HG03460 (cell line): Measurements from ENCODE around the gene KLHL12.

Experiments used
- ATAC-seq: cut with Tn5 transposase; IDR thresholded peaks from one replicate; pipeline ENCODE4 v1.9.1; 2021; ENCODE audit not compliant: unreplicated experiment

The KLHL12 gene

DNA sequence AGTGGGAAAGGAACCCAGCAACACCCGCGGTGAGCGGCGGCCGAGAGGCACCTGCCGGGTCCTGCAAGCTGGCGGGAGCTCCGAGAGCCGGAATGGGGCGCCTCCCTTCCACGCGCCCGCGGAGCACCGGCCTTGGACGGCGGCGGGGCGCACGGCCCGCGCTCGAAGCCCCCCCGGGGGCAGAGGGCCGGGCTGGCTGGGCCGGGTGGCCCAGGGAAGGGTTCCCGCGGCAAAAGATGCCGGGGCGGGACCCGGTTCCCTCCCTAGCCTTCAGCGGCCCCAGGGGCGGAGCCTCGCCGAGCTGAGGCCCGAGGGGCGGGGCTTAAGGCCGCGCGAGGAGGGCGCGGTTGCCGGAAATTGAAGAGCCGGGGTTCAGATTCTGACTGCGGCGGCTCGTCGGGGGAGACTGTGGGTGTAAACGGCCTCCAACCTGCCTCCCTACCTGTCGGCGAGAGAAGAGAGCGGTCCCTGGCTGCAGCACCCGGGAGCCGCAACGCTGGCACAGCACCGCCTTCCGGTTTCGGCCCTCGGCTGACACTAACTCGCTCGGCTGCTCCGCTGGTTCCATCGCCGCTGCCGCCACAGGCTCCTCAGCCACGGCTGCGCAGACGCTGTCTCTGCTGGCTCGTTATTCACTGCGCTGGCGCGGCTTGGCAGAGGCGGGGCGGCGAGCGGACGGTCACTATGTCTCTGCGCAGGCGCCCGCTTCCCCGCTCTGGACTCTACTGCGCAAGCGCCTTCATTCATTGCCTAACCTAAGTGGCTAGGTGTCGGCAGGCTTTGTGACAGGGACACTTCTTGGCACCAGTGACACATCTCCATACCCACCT is 38.3 kb downstream of the KLHL12 start, which contains the start of gene RABIF:
TSS of gene RABIF (minus strand) at position 619 of the 830 bp plus-strand sequence. CDS start at position 568, 51 bp downstream.
- ATAC-seq, result peak; percentile 91

DNA sequence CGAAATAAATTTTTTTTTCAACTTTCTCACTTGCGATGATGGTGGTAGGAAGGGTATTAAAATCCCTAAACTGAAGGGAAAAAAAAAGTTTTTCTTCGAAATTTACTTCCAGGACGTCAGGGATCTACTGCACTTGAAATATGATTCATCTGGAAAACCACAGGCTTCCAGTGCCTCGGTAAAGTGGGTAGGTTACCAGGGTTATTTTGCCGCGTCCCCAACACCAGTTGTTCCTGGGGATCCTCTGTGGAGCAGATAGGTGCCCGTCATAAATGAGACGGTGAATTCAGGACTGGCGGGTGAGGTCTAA is 38.9 kb downstream of the KLHL12 start:
- no peak for ATAC-seq

DNA sequence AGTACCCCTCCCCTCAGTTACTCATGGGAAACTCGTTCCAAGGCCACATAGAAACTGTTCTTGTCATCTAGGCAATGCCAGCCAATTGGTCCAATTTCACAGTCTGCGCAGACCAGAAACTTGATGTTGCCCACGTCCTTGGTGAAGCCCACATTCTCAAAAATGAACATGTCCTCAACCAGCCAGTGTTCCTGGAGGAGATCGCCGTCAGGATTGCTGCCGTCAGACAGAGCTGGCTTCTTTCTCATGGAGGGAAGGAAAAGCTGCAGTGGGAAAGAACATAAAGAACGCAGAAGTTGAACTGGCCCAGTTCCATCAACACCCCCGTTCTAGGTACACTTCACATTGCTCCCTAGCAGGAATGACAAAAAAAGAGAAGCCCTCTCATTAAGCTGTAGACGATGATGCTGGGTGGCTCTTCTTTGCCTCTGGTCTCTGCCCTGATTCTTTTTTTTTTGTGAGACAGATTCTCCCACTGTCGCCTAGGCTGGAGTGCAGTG is 46.0 kb downstream of the KLHL12 start:
- no peak for ATAC-seq

GRCh38 chr1:202880062-202880461 is 47.0 kb downstream of the KLHL12 start:
- ATAC-seq, result no peak

- ATAC-seq, result no peak
Measured at GRCh38 chr1:202879128-202879527, 47.9 kb downstream of the KLHL12 start.

- ATAC-seq, result no peak
Measured at GRCh38 chr1:202873026-202873425, 54.0 kb downstream of the KLHL12 start.

GRCh38 chr1:202871367-202871766 is 55.7 kb downstream of the KLHL12 start:
- no peak for ATAC-seq

DNA sequence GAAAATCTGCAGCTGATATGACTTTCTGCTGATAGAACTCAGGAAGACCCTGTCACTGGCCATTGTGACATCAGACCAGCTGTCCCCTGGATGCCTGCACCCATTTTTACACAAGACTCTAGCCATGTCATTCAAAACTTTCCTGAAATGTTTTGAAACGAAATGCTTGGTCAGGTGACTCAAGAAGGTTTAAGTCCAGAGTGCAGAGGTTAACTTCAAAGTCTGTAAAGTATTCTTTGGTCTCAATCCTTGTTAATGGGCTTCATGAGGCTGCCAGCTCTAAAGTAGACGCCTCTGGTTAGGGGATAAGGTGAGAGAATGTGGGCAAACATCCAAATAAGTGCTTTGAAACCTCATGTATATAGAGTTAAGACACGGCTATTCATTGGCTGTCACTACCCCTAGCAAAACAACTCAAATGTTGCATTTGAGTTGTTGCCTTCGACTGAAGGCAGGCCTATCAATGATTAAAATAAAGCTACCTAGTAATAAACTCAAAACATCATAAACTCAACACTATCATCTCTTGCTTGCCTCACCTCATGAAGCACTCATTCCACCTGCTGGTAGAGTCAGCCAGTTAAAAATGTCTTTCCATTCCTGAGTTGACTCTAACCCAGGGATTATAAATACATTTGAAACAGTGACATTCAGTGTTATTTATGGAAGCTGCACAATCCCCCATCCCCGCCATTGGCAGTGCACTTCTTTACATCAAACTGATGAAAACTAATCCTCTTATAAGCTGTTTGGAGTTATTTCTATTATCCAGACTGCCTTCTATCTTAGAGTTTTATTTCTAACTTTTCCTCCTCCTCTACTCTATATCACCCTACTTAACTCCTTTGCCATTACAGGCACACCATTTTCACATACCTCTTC is 64.1 kb downstream of the KLHL12 start:
- ATAC-seq, result no peak

- ATAC-seq, result peak; percentile 85
Measured at GRCh38 chr1:202861420-202862132, 65.5 kb downstream of the KLHL12 start.

- ATAC-seq, result no peak
Measured at GRCh38 chr1:202860744-202861419, 66.2 kb downstream of the KLHL12 start.

- no peak for ATAC-seq
Measured at GRCh38 chr1:202858789-202859414, 68.1 kb downstream of the KLHL12 start.

- no peak for ATAC-seq
Measured at GRCh38 chr1:202858331-202858730, 68.7 kb downstream of the KLHL12 start.

GRCh38 chr1:202857136-202857610 is 69.9 kb downstream of the KLHL12 start:
- ATAC-seq, result no peak

GRCh38 chr1:202856014-202856413 is 71.0 kb downstream of the KLHL12 start:
- ATAC-seq, result no peak

- no peak for ATAC-seq
Measured at GRCh38 chr1:202854787-202855186, 72.2 kb downstream of the KLHL12 start.

GRCh38 chr1:202852163-202852904 is 74.7 kb downstream of the KLHL12 start:
- ATAC-seq, result no peak

DNA sequence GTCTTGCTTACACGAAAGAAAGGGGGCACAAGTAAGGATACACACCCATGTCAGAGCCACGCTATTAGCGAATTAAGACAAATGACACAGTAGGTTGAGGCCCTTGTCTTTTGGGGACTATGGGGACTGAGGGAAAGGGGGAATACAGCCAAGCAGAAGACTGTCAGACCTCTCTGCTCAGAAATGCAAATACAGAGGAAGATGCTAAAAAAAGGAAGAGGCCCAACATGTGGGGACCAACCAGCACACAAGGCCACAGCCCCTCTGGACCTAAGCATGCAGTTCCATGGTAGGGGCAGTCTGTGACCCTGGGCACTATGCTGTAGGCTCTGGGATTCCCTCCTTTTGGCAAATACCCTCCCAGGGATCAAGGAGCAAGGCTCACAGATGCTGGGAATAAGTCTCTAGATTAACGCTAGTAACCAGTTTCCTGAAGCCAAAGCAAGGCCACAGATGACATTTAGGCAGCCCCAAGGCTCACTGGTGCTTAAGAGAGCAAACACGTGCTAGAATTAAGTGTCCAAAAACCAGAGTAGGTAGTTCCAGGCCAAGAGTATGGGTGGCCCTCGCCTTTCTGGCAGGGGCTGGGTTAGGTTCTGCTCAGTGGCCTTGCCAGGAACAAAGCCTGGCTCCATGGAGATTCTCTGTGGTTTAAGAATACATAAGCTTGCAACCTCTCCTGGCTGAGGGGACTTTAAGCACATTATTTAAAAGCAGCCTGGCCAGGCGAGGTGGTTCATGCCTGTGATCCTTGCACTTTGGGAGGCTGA is 76.3 kb downstream of the KLHL12 start:
- ATAC-seq, result no peak

- peak; percentile 55 for ATAC-seq
Measured at GRCh38 chr1:202848191-202848542, 78.9 kb downstream of the KLHL12 start.

DNA sequence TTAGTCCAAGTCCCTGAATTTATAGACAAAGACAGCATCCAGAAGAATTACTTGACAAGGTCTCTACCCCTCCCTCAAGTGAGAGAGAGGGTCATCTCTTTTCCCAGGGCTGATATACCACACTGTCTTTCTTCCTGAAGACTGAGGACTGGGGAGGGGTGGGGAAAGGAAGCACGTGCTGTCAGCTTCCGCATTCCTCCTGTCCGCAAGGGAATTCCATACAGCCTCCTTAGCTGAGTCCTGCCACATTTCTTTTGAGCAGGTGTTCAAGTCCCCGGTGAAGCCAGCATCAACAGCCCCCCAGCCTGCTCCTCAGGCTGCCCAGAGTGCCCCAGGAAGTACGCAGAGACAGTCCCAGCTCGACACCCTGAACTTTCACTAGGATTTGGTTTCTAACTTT is 82.1 kb downstream of the KLHL12 start:
- no peak for ATAC-seq
